HG02571 (cell line): ENCODE data around the gene ARHGAP35.
A peak's percentile ranks its signal among the peaks of the same experiment; 100 is the strongest.
"Not testable (repeated sequence)": the region's sequence is repeated elsewhere in the genome, so short reads cannot be mapped to it uniquely, and the experiment has no call there.

Source experiments
- ATAC-seq: cut with Tn5 transposase; IDR thresholded peaks from one replicate; pipeline ENCODE4 v1.9.1; 2021; ENCODE audit warnings: mild to moderate bottlenecking, moderate library complexity; ENCODE audit not compliant: unreplicated experiment

The ARHGAP35 gene

GRCh38 chr19:46842791-46843190, 18.0 kb upstream of the ARHGAP35 start:
- no peak for ATAC-seq

DNA sequence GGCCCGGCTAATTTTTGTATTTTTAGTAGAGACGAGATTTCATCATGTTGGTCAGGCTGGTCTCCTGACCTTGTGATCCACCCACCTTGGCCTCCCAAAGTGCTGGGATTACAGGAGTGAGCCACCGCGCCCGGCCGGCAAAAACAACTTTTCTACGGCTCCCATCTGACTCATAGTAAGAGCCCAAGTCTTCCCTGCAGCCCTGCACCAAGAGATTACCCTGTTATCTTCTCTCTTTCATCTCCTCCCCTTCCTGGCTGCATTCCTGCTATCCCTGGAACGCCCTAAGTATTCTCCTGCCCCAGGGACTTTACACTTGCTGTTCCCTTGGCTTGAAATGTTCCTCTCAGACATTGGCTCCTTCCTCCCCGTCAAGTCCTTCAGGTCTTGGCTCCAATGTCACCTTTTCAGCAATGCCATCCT, 16.7 kb upstream of the ARHGAP35 start:
- ATAC-seq, result no peak

DNA sequence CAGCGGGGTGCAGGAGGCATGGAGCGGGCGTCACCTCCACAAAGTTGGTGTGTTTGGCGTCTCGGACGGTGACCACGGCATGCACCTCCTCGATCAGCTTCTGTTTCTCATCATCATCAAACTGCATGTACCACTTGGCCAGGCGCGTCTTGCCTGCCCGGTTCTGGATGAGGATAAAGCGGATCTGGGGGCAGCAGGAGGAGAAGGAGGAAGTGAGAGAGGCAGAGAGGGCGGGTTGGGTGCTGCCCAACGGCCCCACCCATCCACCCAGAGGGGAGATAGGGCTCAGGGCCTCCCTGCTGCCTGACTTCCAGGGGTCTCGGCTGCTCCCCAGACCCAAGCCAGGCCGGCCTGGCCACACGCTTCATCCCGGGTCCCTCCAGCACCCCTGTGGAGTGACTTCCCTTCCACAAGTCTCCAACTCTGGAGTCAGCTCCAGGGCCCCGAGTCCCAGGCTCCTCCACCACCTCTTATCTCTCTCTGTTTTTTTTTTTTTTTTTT, 14.8 kb upstream of the ARHGAP35 start:
- no peak for ATAC-seq

DNA sequence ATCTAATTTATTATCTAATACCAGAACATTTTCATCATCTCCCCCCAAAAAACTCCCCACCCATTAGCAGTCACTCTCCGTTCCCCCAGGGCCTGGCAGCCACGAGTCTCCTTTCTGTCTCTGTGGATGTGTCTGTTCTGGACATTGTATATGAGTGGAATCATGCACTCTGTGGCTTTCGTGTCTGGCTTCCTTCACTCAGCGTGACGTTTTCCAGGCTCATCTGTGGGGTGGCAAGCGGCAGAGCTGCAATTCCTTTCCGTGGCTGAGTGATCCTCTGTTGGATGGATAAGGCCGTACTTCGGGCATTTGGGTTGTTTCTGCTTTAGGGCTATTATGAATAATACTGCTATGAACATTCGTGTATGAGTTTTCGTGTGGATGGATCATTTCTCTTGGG, 13.3 kb upstream of the ARHGAP35 start:
- ATAC-seq, result no peak

GRCh38 chr19:46848389-46848788, 12.4 kb upstream of the ARHGAP35 start:
- ATAC-seq, result no peak

DNA sequence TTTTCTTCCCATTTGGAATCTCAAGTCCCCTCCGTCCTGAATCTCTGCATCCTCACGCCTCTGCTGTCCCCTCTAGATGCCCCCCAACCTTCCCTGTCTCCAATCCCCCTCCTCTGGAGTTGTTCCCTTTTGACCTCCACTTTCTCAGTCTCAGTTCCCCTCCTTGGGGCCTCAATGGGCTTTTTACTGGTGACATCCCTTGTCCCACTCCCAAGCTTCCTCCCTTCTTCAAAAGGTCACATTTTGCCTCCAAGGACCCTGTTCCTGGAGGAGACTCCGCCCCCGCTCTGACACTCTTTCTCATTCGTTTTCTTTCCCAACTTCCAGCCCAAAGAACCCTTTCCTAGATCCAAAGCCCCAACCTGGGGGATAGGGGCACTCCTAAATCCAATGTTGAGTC, 11.2 kb upstream of the ARHGAP35 start:
- ATAC-seq, result no peak

DNA sequence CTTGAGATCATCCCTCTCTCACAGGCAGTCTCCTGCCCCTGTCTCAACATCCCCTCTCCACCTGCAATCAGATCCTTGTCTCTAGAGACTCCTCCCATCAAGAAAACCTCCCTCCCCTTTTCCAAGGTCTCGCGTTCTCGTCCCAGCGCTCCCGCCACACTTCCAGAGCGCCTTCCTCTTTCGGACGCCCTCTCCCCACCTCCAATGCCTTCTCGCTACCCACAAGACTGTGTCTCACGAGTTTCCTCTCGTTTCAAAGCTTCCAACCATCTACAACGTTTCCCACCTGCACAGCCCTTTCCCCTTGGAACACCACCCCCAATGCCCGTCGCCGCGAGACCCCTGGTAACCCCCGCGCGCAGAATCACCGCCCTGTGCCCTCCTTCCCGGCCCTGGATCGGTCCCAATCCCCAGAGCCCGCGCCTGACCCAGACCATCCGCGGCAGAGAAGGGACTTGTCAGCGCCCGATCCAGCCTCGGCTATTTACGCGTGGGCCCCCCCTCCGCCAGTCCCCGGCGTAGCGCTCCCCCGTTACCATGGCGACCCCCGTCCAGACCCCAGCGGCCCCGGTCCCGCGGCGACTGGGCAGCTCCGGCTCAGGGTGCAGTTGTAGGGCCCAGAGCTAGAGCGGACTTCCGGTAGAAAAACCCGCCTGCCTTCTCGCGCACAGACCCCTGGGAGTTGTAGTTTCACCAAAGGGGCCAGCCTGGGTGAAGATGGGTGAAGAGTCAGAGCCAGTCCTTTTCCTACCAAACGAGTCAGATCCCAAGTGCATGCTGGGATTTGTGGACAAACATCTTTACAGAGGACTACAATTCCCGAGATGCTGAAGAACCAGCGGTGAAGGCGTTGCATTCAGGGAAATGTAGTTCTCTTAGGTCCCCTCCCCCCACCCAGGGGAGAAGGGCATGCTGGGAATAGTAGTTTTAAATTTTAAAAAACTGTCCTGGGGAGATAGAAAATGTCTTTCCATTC, 10.3 kb upstream of the ARHGAP35 start, which contains the start of gene AP2S1:
Gene AP2S1, minus strand, starts transcription at position 619 of the 976 bp plus-strand sequence. Its CDS starts 80 bp downstream, at position 539.
- ATAC-seq, result peak; percentile 90

DNA sequence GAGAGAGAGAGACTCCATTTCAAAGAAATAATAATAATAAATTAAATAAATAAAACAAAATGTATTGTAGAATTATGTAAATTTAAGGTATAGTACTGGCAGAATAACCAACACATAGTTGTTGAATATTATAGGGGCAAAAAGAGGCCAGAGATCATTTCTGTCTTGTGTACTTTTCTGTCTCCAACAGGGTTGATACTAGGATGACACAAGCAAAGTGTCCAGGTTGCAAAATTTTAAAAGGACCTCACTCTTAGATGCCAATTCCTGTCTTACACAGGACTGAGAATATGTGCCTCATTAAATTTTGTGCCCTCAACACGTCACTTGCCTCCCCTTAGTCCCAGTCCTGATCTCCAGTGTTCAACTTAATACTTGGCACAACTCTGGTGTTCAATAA, 8.0 kb upstream of the ARHGAP35 start:
- no peak for ATAC-seq

- ATAC-seq, result not testable (repeated sequence)
Observed at GRCh38 chr19:46854698-46855097, 6.1 kb upstream of the ARHGAP35 start.

- peak; percentile 33 for ATAC-seq
Observed at GRCh38 chr19:46856062-46857022, 4.5 kb upstream of the ARHGAP35 start.

GRCh38 chr19:46859637-46860124, 1.1 kb upstream of the ARHGAP35 start:
- ATAC-seq, result peak; percentile 4

GRCh38 chr19:46860125-46860845, 512 bp upstream of the ARHGAP35 start:
- ATAC-seq, result peak; percentile 67

GRCh38 chr19:46861691-46862502, 1.1 kb downstream of the ARHGAP35 start:
- no peak for ATAC-seq

DNA sequence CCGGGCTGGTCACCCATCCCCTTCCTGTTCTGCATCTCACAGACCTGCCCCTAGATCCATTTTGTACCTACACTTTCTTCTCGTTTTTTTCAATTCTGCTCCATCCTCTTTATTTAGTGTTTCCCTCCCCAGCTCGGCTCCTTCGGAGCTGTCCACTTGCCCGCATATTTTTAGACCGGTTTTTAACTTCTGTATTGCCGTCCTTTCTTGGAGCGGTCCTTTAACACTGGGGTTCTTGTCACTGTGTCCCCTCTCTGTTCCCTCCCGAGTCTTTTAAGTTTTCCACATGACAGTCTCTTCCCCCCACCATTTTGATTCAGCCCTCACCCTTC, 1.7 kb downstream of the ARHGAP35 start:
- no peak for ATAC-seq

GRCh38 chr19:46862974-46863632, 2.3 kb downstream of the ARHGAP35 start:
- ATAC-seq, result no peak

DNA sequence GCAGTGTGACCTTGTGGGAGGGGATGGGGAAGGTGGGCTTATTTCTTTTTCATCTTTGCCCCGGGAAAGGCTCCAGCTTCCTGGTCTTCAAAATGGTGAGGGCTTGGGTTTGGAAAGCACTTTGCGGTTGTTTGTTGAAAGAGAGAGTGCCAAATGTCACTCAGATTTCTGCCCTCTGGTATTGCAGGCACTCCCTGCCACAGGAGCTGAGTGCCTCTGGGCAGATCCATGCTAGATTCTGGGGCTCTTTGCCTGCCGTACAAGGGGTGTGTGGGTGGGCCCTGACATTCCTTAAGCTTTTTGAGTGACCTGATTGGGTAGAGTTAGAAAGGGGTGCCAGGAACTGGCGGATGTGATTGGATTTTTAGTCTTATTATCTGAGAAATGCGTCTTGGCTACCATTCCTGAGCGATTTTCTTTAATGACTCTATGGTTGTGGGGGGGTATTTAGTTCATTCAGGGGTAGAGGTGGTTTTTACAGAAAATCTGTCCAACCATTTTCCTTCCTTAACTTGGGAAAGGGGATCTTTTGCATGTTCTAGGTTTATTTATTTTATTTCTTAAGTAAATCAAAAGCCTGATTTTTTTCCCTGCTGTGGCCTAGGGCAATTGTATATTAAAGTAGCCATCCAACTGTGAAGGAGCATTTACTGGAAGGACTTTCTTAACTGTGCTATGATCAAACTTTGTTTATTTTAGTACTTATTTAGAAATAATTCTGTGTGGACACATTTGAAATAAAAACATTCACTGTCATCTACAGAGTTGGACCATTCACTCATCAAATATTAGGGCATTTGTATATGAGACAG, 3.2 kb downstream of the ARHGAP35 start:
- ATAC-seq, result no peak

- ATAC-seq, result no peak
Observed at GRCh38 chr19:46866407-46867136, 5.8 kb downstream of the ARHGAP35 start.
